ENCODE measurements around the gene UQCRC1. TPM values are rescaled to one million over a fixed set of nuclear protein-coding genes. Genes with fewer than 3 reads are reported as not detected.

UQCRC1 gene
- total and polyA plus RNA-seq, 2 of the 8 experiments (the other 6 are each of a cell fraction or from before 2014, with no cell fraction given): 310 to 720 TPM

DNA sequence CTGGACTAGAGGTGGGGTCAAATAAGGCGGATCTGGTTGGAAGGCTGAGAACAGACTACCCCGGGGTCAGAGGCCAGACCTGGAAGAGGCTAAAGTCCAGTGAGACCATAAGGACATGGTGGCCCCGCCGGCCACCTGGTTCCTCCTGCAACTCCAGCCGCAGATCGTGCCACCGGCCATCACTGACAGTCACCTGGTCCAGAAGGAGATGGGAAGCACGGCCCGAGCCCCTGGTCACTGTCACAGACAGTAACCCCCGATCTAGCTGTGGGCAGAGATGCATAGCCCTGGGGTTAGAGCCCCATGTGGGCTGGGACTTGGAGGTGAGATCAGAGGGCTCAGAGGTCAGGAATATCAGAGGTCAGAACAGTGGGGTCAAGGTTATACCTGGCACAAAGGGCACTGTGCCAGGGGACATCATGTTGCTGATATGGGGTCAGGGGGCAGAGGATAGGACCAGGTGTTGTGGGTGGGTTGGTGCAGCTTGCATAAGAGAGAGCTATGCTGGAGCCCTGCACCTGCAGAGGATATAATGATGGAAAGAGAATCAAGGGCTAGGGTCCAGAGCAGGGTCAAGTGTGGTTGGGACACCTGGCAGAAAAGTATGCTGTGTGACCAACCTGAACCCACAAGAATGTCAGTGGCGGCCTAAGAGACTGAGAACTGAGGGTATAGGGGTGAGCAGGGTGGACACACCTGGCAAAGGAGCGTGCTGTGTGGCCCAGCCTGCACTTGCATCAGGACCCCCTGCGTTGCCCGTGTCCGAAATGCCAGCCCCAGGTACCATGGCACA, 43.7 kb upstream of the UQCRC1 start (continued):
- TF ChIP-seq KDM1A (IDR thresholded peaks at IDR 0.05; ENCODE audit: borderline replicate concordance, low read length) (no peak), SP2 (IDR thresholded peaks at IDR 0.05; ENCODE audit: low read length) (no peak), CBX5 (IDR thresholded peaks at IDR 0.05; ENCODE audit: low read depth, low read length) (no peak), FOSL1 (IDR thresholded peaks at IDR 0.05; ENCODE audit: insufficient read depth, low read depth, low read length) (no peak)

Data from H1 (cell line).